ENCODE results near the gene MRC1.

MRC1 gene

DNA sequence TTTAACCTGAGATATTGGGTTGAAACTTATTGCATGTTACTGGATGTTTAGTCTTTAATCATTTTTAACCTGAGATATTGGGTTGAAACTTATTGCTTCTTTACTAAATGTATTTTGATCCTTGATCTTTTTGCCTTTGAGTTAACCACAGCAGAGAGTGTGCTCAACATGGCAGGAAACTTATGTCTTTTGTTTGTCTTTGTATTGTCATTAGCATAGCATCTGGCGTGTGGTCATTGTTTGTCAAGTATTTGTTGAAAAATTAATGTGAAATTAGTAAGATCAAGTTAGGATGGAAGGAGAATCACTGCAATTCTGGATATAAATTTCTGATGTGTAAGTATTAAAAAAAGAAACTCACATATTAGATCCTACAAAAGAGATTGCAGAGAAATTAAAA, 8.2 kb downstream of the MRC1 start:
- Mint-ChIP-seq H3K36me3 (no peaks in the 10 kb centered on the region), H3K9me3 (no peaks in the 10 kb centered on the region), H3K27ac (no peak overlapping the region), H3K4me1 (no peaks in the 10 kb centered on the region), H3K27me3 (peaks cover 16% of the 10 kb centered on the region), H3K4me3 (no peak overlapping the region)
- no peak for ATAC-seq

DNA sequence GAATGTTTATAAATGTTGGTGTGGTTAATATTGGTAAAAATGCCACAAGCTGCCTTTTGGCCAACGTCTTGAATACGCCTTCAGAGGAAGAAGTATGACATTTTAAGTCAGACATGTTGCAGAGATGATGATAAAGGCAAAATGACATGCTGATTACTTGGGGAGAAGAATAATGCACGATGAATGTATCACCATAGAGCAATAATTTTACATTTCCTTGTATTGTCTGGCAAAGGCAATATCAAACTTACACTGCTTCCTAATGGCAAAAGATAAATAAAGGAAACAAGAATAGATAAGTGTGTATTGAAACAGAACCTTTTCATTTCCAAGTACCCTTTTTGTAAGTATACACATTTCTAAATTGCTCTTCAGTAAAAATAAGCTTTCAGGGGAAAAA, 8.6 kb downstream of the MRC1 start:
- ATAC-seq: no peak
- H3K27ac Mint-ChIP-seq: no peak overlapping the region
- no peaks in the 10 kb centered on the region for H3K4me1 Mint-ChIP-seq
- H3K9me3 Mint-ChIP-seq: no peaks in the 10 kb centered on the region
- H3K36me3 Mint-ChIP-seq: no peaks in the 10 kb centered on the region
- peaks cover 16% of the 10 kb centered on the region for H3K27me3 Mint-ChIP-seq
- H3K4me3 Mint-ChIP-seq: no peak overlapping the region

DNA sequence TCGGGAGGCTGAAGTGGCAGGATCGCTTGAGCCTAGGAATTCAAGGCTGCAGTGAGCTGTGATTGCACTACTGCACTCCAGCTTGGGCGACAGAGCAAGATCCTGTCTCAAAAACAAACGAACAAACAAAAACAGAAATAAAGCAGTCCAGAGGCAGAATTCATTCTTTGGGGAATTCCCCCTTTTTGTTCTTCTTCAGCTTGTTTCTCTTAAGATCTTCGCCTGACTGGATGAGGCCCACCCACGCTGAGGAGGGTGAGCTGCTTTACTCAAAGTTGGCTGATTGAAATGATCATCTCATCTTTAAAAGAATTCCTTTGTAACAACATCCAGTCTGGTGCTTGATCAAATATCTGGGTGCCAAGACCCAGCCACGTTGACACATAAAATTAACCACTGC, 10.7 kb downstream of the MRC1 start:
- H3K27me3 Mint-ChIP-seq: peaks cover 14% of the 10 kb centered on the region
- H3K36me3 Mint-ChIP-seq: no peaks in the 10 kb centered on the region
- H3K9me3 Mint-ChIP-seq: no peaks in the 10 kb centered on the region
- H3K4me1 Mint-ChIP-seq: no peaks in the 10 kb centered on the region
- ATAC-seq: no peak
- H3K27ac Mint-ChIP-seq: no peak overlapping the region
- H3K4me3 Mint-ChIP-seq: no peak overlapping the region

DNA sequence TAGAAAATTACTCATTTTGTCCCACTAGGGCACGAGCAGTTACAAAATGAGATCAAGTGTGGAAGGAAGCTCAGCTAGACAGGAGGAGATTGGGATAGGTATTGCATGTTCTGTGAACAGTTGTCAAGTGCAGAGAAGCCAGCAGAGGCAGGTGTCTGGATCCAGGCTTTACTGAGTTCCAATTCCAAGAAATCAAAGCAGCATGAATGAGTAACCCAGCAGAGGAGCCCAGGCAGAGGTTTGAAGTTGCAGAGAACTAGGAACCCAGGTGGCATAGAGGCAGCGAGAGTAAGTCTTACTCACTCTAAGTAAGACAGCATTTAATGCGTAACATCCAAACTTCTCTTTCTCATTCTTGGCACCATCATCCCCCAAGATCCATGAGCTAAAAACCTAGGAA, 11.8 kb downstream of the MRC1 start:
- ATAC-seq: no peak
- H3K27me3 Mint-ChIP-seq: peaks cover 3% of the 10 kb centered on the region

DNA sequence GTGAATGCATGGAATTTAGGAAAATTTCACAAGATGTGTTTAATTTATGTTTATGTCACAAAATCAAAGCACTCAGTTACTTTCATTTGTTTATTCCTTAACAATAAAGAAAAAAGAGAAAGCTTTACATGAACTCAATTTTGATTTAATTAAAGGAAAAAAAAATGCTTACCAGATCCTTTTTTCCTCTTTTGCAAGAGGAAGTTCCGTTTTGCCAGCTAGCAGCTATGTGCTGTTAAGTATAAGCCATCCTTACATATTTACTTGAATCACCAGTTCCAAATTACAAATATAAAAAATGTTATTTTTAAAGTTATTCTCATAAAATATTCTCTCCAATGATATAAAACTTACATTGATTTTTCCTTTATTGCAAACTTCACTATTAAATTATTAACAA, 12.7 kb downstream of the MRC1 start:
- Mint-ChIP-seq H3K27me3 (no peaks in the 10 kb centered on the region), H3K9me3 (no peaks in the 10 kb centered on the region)

More for the DNA sequence above, 11.8 kb downstream of the MRC1 start:
- Mint-ChIP-seq H3K36me3 (no peaks in the 10 kb centered on the region), H3K9me3 (no peaks in the 10 kb centered on the region), H3K4me1 (no peaks in the 10 kb centered on the region), H3K27ac (no peak overlapping the region), H3K4me3 (no peak overlapping the region)

DNA sequence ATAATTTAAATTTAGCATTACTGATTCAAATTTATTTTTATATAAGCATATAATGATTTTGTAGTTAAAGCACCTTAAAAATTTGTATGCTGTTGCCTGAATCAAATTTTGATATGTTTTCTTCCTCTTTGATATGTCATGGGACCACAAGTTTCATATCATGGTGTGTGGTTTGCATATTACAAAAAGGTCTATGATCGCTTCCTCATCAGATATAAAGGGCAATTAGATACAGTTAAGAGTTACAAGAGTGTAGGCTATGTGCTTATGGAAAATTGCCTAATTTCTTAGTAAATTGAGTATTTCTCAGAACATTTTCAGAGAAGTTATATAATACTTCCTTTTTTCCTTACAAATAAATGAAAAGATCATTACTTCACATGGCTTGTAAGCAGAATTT, 22.2 kb downstream of the MRC1 start:
- H3K27ac Mint-ChIP-seq: no peak overlapping the region
- no peaks in the 10 kb centered on the region for H3K36me3 Mint-ChIP-seq
- no peak overlapping the region for H3K4me3 Mint-ChIP-seq
- H3K4me1 Mint-ChIP-seq: no peaks in the 10 kb centered on the region
- H3K9me3 Mint-ChIP-seq: peaks cover 3% of the 10 kb centered on the region
- ATAC-seq: no peak
- H3K27me3 Mint-ChIP-seq: peaks cover 30% of the 10 kb centered on the region

More for the DNA sequence above, 12.7 kb downstream of the MRC1 start:
- ATAC-seq: no peak
- no peaks in the 10 kb centered on the region for H3K36me3 Mint-ChIP-seq
- H3K4me3 Mint-ChIP-seq: no peak overlapping the region
- H3K4me1 Mint-ChIP-seq: no peaks in the 10 kb centered on the region
- H3K27ac Mint-ChIP-seq: no peak overlapping the region

DNA sequence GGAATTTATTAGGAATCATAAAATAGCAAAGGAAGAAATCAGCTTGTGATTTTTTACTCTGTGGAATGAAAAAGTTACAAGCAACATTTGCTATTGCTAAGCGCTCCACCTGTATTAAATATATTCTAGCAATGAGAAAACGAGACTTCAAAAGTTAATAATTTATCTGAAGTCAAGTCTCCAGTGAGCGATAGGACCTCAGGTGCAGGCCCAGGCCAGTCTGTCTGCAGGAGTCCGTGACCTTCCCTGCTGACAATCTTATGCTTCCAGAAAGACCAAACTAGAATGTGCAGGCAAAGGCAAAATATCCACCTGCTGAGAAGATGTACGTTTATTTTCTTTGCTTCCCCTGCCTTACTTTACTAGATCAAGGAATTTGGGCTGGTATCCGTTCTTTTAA, 22.7 kb downstream of the MRC1 start:
- peaks cover 35% of the 10 kb centered on the region for H3K27me3 Mint-ChIP-seq
- no peak overlapping the region for H3K4me3 Mint-ChIP-seq
- H3K9me3 Mint-ChIP-seq: peaks cover 3% of the 10 kb centered on the region
- H3K4me1 Mint-ChIP-seq: no peaks in the 10 kb centered on the region
- no peaks in the 10 kb centered on the region for H3K36me3 Mint-ChIP-seq
- ATAC-seq: no peak
- no peak overlapping the region for H3K27ac Mint-ChIP-seq

DNA sequence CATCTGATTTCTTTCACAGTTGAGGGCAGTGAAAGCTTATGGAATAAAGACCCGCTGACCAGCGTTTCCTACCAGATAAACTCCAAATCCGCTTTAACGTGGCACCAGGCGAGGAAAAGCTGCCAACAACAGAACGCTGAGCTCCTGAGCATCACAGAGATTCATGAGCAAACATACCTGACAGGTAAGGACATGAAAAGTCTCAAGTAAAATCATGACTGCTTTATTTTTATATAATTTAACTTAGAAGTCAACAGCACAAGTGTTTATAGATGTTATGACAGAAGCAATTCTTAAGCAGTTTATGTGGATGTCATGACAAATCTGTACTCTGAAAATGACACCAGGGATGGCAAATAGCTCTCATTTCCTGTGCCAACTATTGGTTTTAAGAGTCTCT, 24.5 kb downstream of the MRC1 start:
- ATAC-seq: no peak
- H3K9me3 Mint-ChIP-seq: no peaks in the 10 kb centered on the region
- H3K27ac Mint-ChIP-seq: no peak overlapping the region
- no peaks in the 10 kb centered on the region for H3K36me3 Mint-ChIP-seq
- peaks cover 32% of the 10 kb centered on the region for H3K27me3 Mint-ChIP-seq
- no peak overlapping the region for H3K4me3 Mint-ChIP-seq
- H3K4me1 Mint-ChIP-seq: peaks cover 8% of the 10 kb centered on the region

DNA sequence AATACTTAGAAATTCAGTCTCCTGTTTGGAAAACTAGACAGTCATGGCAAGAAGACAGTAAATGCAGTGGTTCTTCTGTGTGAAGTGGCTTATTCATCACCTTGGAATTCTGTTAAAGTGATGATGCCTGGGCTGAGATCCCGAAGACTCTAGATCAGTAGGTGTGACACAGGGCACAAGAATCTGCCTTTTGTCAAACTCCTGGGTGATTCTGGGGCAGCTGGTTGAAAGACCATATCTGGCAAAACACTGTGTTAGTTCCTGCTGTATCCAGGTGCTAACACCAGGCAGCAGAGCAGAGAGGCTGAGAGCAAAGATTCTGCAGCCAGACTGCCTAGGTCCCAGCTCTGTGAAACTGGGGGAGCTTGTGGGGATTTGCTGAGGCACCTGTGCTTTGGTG, 26.5 kb downstream of the MRC1 start:
- Mint-ChIP-seq H3K36me3 (no peaks in the 10 kb centered on the region), H3K27me3 (peaks cover 25% of the 10 kb centered on the region), H3K4me1 (peaks cover 8% of the 10 kb centered on the region), H3K9me3 (no peaks in the 10 kb centered on the region), H3K4me3 (no peak overlapping the region), H3K27ac (no peak overlapping the region)
- ATAC-seq: no peak

DNA sequence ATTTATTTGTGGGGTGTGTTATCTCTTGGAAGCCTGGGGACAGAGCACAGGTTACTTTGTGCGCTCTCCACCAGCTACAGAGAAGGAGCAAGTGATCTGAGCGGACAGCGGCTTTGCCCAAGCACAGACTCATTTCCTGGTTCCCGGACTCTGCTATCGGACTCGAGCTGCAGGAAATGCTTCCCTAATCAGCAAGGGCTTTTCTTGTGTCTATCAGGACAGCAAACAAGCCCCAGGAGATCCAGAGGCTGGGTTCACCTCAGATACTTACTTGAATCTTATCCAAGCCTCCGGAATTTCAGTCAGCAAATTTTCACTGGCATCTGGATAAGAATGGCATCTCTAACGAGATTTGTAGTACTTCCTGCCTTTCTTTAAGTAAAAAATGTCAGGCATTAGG, 27.8 kb downstream of the MRC1 start:
- no peaks in the 10 kb centered on the region for H3K9me3 Mint-ChIP-seq
- no peak for ATAC-seq
- peaks cover 25% of the 10 kb centered on the region for H3K27me3 Mint-ChIP-seq
- H3K36me3 Mint-ChIP-seq: no peaks in the 10 kb centered on the region
- no peak overlapping the region for H3K4me3 Mint-ChIP-seq
- H3K4me1 Mint-ChIP-seq: peaks cover 8% of the 10 kb centered on the region
- H3K27ac Mint-ChIP-seq: no peak overlapping the region

DNA sequence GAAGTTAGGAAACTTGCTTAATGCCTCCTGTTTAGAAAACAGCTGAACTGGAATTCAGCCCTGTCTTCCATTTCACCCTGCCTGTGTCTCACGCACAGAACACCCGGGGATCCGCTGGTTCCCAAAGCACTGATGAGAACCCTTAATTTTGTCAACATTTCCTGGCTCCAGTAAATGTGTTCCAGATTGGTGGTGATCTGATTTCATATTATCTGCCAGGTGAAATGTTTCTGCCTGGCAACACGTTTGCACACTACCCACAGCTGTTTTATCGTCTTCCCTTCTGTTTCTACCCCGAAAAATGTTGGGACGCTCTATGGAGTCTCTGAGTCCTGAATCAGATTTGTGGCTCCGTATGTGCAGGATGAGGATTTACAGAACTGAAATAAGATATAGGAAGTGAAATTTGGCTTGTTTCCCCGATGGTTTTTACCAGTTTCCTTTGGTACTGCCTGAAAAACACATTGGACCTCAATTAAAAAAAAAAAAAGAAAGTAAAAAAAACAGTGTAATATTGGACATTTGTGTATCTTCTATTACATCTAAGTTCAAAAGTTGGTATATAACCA, 29.0 kb downstream of the MRC1 start:
- no peak overlapping the region for H3K27ac Mint-ChIP-seq
- no peaks in the 10 kb centered on the region for H3K36me3 Mint-ChIP-seq
- peaks cover 8% of the 10 kb centered on the region for H3K4me1 Mint-ChIP-seq
- H3K9me3 Mint-ChIP-seq: no peaks in the 10 kb centered on the region
- H3K27me3 Mint-ChIP-seq: peaks cover 25% of the 10 kb centered on the region
- ATAC-seq: no peak
- no peak overlapping the region for H3K4me3 Mint-ChIP-seq

DNA sequence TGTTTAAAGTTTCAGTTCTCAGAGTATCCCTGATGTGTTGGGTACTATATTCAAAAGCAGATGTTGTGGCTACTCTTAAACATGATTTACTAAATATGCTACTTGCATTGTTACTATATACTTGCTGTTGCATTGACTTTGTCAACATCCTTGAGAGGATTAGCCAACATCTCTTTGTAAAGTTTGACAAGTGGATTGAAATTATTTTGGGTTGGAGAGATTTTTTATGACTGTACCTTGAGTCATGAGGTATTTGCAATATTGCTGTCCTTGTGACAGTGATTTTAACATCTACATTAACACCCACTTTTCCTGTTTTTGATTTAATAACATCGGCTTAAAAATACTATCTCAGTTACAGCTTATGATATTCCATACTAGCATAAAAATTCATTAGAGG, 31.9 kb downstream of the MRC1 start:
- H3K9me3 Mint-ChIP-seq: no peaks in the 10 kb centered on the region
- H3K27ac Mint-ChIP-seq: no peak overlapping the region
- H3K27me3 Mint-ChIP-seq: peaks cover 11% of the 10 kb centered on the region
- no peaks in the 10 kb centered on the region for H3K36me3 Mint-ChIP-seq
- ATAC-seq: no peak
- H3K4me3 Mint-ChIP-seq: no peak overlapping the region
- H3K4me1 Mint-ChIP-seq: peaks cover 8% of the 10 kb centered on the region

DNA sequence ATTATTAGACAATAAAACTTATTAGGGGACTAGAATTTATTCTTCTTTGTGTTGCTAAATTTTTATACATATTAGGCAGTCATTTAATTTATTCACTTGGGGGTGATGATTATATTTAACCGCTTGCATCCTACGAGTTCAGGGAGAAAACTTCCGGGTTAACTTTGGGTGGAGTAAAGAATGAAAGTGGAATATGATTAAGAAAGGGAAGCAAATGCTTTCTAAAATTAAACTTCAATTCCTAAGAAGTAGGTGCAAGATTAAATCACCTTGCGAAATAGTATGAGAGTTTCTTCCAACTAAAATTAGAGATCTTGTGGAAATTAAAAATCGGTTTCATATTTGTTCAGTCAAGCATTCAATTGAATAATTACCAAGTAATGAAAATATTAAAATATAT, 33.5 kb downstream of the MRC1 start:
- Mint-ChIP-seq H3K36me3 (no peaks in the 10 kb centered on the region), H3K27ac (no peak overlapping the region), H3K27me3 (no peaks in the 10 kb centered on the region), H3K4me1 (peaks cover 8% of the 10 kb centered on the region), H3K9me3 (no peaks in the 10 kb centered on the region), H3K4me3 (no peak overlapping the region)
- ATAC-seq: no peak

DNA sequence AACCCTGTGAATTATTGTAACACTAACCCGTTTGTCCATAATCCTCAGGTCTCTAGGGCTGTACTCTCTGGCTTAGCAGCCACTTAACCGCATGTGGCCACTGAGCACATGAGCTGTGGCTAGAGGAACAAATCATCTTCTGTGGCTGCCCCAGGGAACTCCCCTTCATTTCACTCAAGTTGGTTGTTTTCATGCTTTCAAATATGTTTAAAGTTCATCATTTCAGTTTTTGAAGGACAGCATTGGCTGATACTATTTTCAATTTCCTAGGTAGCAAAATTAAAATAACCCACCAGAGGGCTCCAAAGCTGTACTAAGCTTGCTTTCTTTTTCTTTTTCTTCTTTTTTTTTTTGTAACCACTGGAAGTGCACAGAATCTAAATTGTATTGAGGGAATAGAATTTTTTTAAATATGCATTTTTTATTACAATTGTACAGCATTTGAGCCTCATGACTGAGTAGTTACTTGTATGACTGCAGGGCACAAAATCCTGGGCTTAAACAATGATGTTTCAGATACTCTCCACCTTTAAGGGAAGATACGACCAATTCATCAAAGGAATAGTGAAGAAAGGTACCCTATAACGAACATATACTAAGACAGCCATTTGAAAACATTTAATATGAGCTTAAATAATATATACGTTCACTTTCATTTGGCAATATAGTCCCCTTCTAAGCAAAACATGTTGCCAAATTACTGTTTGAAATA, 38.6 kb downstream of the MRC1 start:
- Mint-ChIP-seq H3K27me3 (no peaks in the 10 kb centered on the region), H3K36me3 (no peaks in the 10 kb centered on the region), H3K9me3 (no peaks in the 10 kb centered on the region), H3K4me1 (no peaks in the 10 kb centered on the region), H3K4me3 (no peak overlapping the region), H3K27ac (no peak overlapping the region)
- ATAC-seq: peak; percentile 64

DNA sequence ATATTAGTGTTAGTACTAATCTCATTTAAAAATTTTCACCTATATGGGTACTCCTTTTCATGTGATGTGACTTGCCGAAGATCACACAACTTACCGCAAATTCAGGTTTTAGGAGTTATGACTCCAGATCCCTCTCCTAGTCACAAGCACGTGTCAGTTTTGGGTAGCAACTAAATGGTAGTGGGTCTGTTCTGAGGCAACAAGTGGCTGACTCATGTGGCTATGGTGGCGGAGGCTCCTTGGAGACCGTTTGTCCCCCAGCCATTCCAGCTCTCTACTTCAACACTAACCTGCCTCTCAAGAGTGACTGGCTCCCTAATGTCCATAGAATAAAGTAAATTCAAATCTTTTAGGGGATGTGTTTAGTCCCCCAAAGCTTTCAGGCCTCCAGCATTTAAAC, 39.5 kb downstream of the MRC1 start:
- H3K4me1 Mint-ChIP-seq: no peaks in the 10 kb centered on the region
- no peaks in the 10 kb centered on the region for H3K9me3 Mint-ChIP-seq
- no peak for ATAC-seq
- no peaks in the 10 kb centered on the region for H3K36me3 Mint-ChIP-seq
- no peaks in the 10 kb centered on the region for H3K27me3 Mint-ChIP-seq
- no peak overlapping the region for H3K4me3 Mint-ChIP-seq
- no peak overlapping the region for H3K27ac Mint-ChIP-seq

DNA sequence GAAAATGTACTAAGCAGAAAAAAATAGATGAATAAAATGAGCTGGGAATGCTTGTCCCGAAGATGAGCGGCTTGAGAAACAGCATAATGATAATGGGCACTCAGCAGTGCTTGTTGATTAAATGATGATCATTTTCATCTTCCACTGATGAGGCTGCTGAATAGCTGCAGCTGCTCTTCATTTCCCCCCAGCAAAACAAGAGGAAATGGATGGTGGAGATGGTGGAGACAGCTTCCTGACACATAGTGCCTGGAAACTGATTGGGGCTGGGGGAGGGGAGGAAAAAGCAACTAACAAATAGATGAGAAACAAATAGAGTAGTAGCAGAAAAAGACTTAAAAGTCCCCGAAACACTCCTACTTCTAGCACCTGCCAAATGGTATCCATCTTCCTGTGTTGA, 41.4 kb downstream of the MRC1 start:
- H3K9me3 Mint-ChIP-seq: no peaks in the 10 kb centered on the region
- no peak for ATAC-seq
- no peak overlapping the region for H3K27ac Mint-ChIP-seq
- H3K4me3 Mint-ChIP-seq: no peak overlapping the region
- no peaks in the 10 kb centered on the region for H3K27me3 Mint-ChIP-seq
- no peaks in the 10 kb centered on the region for H3K36me3 Mint-ChIP-seq
- H3K4me1 Mint-ChIP-seq: no peaks in the 10 kb centered on the region
